Activated naive CD4-positive, alpha-beta T cell treated with anti-CD3 and anti-CD28 coated beads for 36 hours (primary cell): ENCODE measurements around the gene DBN1. TPM values are rescaled to one million over a fixed set of nuclear protein-coding genes. Genes with fewer than 3 reads are reported as not detected.

Source experiments
- CTCF ChIA-PET: fragments of 350-600 bp; sonication (Branson Sonifier 250); formaldehyde crosslinking; loops from one replicate; lab custom pipeline; 2021; ENCODE audit warnings: antibody characterized with exemption; lab: Charles Lee
- DNase-seq: peaks from one replicate; pipeline ENCODE4 v3.0.0-alpha.2; 2020
- H3K27ac Mint-ChIP-seq: one replicate; pipeline ENCODE4 v1.8.0; 2021; ENCODE audit warnings: mild to moderate bottlenecking, mixed read lengths
- H3K27me3 Mint-ChIP-seq: one replicate; pipeline ENCODE4 v1.8.0; 2021; ENCODE audit warnings: low read depth, mixed read lengths
- H3K36me3 Mint-ChIP-seq: one replicate; pipeline ENCODE4 v1.8.0; 2021; ENCODE audit warnings: low read depth, mixed read lengths
- H3K4me1 Mint-ChIP-seq: one replicate; pipeline ENCODE4 v1.8.0; 2021; ENCODE audit warnings: low read depth, mixed read lengths
- H3K4me3 Mint-ChIP-seq: one replicate; pipeline ENCODE4 v1.8.0; 2021; ENCODE audit warnings: mild to moderate bottlenecking, moderate library complexity, mixed read lengths
- H3K9me3 Mint-ChIP-seq: one replicate; pipeline ENCODE4 v1.8.0; 2021; ENCODE audit warnings: mixed read lengths
- intact Hi-C: fragments of 100-400 bp; cut with micrococcal nuclease; formaldehyde crosslinking; loops from one replicate; pipeline ENCODE4 v1.15.1; 2023
- total RNA-seq, 2 experiments: library from RNA; stranded (reverse); gene quantifications; one replicate each; pipeline ENCODE4 v1.2.3, GENCODE V29; 2021

Gene DBN1
- total RNA-seq, 2 experiments from 2014 or later: 20.8 to 22.4 TPM

- intact Hi-C loops: no loop called here
- H3K4me3 Mint-ChIP-seq: no peak overlapping the region
- H3K27me3 Mint-ChIP-seq: peaks cover 2% of the 10 kb centered on the region
- H3K9me3 Mint-ChIP-seq: no peaks in the 10 kb centered on the region
- CTCF ChIA-PET: interaction anchor here (1.7 to 2.9 kb wide), 3 partner anchors 18 to 165 kb away, joined by 4 to 10 read pairs (median 6); no protein-coding TSS in a partner anchor
- peaks cover 63% of the 10 kb centered on the region for H3K4me1 Mint-ChIP-seq
- no peak overlapping the region for H3K27ac Mint-ChIP-seq
- no peak for DNase-seq
- H3K36me3 Mint-ChIP-seq: peaks cover 5% of the 10 kb centered on the region
These were observed 1.6 kb upstream of the DBN1 start for GRCh38 chr5:177474846-177475562.

- H3K27ac Mint-ChIP-seq: no peak overlapping the region
- DNase-seq: no peak
- H3K4me3 Mint-ChIP-seq: peak overlapping the region; percentile 72
- peaks cover 54% of the 10 kb centered on the region for H3K4me1 Mint-ChIP-seq
- H3K36me3 Mint-ChIP-seq: peaks cover 3% of the 10 kb centered on the region
- H3K9me3 Mint-ChIP-seq: no peaks in the 10 kb centered on the region
- H3K27me3 Mint-ChIP-seq: peaks cover 2% of the 10 kb centered on the region
- intact Hi-C loops: no loop called here
- CTCF ChIA-PET: interaction anchor here (0.5 kb wide), 1 partner anchor 27 kb away, joined by 3 read pairs; no protein-coding TSS in a partner anchor
These were observed 605 bp upstream of the DBN1 start for GRCh38 chr5:177474002-177474476.

GRCh38 chr5:177472460-177473442 lies 683 bp downstream of the DBN1 start:
- Mint-ChIP-seq H3K4me1 (peaks cover 41% of the 10 kb centered on the region), H3K27me3 (peaks cover 2% of the 10 kb centered on the region), H3K36me3 (no peaks in the 10 kb centered on the region), H3K4me3 (peak overlapping the region; percentile 64), H3K9me3 (no peaks in the 10 kb centered on the region), H3K27ac (no peak overlapping the region)
- intact Hi-C loops: loop anchor here (1.0 kb wide), 1 partner anchor 25 kb away; the partner anchor contains the start of gene PDLIM7
- CTCF ChIA-PET: interaction anchor here (1.2 to 2.3 kb wide), 2 partner anchors 15 to 20 kb away, joined by 3 to 9 read pairs; no protein-coding TSS in a partner anchor
- peak; percentile 62 for DNase-seq

- no peaks in the 10 kb centered on the region for H3K36me3 Mint-ChIP-seq
- CTCF ChIA-PET: interaction anchor here (0.7 to 2.3 kb wide), 4 partner anchors 14 to 81 kb away, joined by 3 to 9 read pairs (median 4); no protein-coding TSS in a partner anchor
- no peak overlapping the region for H3K27ac Mint-ChIP-seq
- peaks cover 2% of the 10 kb centered on the region for H3K27me3 Mint-ChIP-seq
- intact Hi-C loops: no loop called here
- peaks cover 39% of the 10 kb centered on the region for H3K4me1 Mint-ChIP-seq
- peak overlapping the region; percentile 28 for H3K4me3 Mint-ChIP-seq
- no peak for DNase-seq
- H3K9me3 Mint-ChIP-seq: no peaks in the 10 kb centered on the region
These were observed 1.7 kb downstream of the DBN1 start for GRCh38 chr5:177471610-177472356.

- CTCF ChIA-PET: interaction anchor here (0.7 to 2.3 kb wide), 2 partner anchors 14 to 80 kb away, joined by 4 to 9 read pairs; no protein-coding TSS in a partner anchor
- intact Hi-C loops: no loop called here
- H3K27me3 Mint-ChIP-seq: peaks cover 2% of the 10 kb centered on the region
- H3K36me3 Mint-ChIP-seq: peaks cover 1% of the 10 kb centered on the region
- no peak for DNase-seq
- no peaks in the 10 kb centered on the region for H3K9me3 Mint-ChIP-seq
- H3K27ac Mint-ChIP-seq: no peak overlapping the region
- peaks cover 31% of the 10 kb centered on the region for H3K4me1 Mint-ChIP-seq
- no peak overlapping the region for H3K4me3 Mint-ChIP-seq
These were observed 2.5 kb downstream of the DBN1 start for GRCh38 chr5:177470759-177471536.

GRCh38 chr5:177469750-177470525 lies 3.5 kb downstream of the DBN1 start:
- H3K9me3 Mint-ChIP-seq: no peaks in the 10 kb centered on the region
- intact Hi-C loops: no loop called here
- CTCF ChIA-PET: interaction anchor here (0.9 kb wide), 1 partner anchor 15 kb away, joined by 4 read pairs; no protein-coding TSS in a partner anchor
- DNase-seq: no peak
- no peak overlapping the region for H3K27ac Mint-ChIP-seq
- peaks cover 21% of the 10 kb centered on the region for H3K4me1 Mint-ChIP-seq
- H3K36me3 Mint-ChIP-seq: peaks cover 2% of the 10 kb centered on the region
- peaks cover 2% of the 10 kb centered on the region for H3K27me3 Mint-ChIP-seq
- no peak overlapping the region for H3K4me3 Mint-ChIP-seq

GRCh38 chr5:177468685-177469628 lies 4.5 kb downstream of the DBN1 start:
- peaks cover 2% of the 10 kb centered on the region for H3K36me3 Mint-ChIP-seq
- intact Hi-C loops: no loop called here
- peaks cover under 1% of the 10 kb centered on the region for H3K27me3 Mint-ChIP-seq
- H3K9me3 Mint-ChIP-seq: no peaks in the 10 kb centered on the region
- CTCF ChIA-PET: interaction anchor here (0.9 kb wide), 1 partner anchor 14 kb away, joined by 4 read pairs; no protein-coding TSS in a partner anchor
- no peak overlapping the region for H3K4me3 Mint-ChIP-seq
- peaks cover 13% of the 10 kb centered on the region for H3K4me1 Mint-ChIP-seq
- no peak for DNase-seq
- no peak overlapping the region for H3K27ac Mint-ChIP-seq

GRCh38 chr5:177468329-177468684 lies 5.1 kb downstream of the DBN1 start:
- Mint-ChIP-seq H3K36me3 (peaks cover 2% of the 10 kb centered on the region), H3K27ac (no peak overlapping the region), H3K4me3 (no peak overlapping the region), H3K27me3 (no peaks in the 10 kb centered on the region), H3K9me3 (no peaks in the 10 kb centered on the region), H3K4me1 (peaks cover 11% of the 10 kb centered on the region)
- no peak for DNase-seq
- intact Hi-C loops: no loop called here
- CTCF ChIA-PET: no interaction called here

- peaks cover 14% of the 10 kb centered on the region for H3K4me1 Mint-ChIP-seq
- no peaks in the 10 kb centered on the region for H3K27me3 Mint-ChIP-seq
- H3K9me3 Mint-ChIP-seq: no peaks in the 10 kb centered on the region
- H3K27ac Mint-ChIP-seq: no peak overlapping the region
- CTCF ChIA-PET: no interaction called here
- H3K36me3 Mint-ChIP-seq: peaks cover 2% of the 10 kb centered on the region
- intact Hi-C loops: no loop called here
- H3K4me3 Mint-ChIP-seq: no peak overlapping the region
- DNase-seq: no peak
These were observed 6.0 kb downstream of the DBN1 start for GRCh38 chr5:177467436-177467835.

- Mint-ChIP-seq H3K27ac (no peak overlapping the region), H3K4me3 (no peak overlapping the region), H3K36me3 (peaks cover 2% of the 10 kb centered on the region), H3K4me1 (peaks cover 17% of the 10 kb centered on the region), H3K9me3 (no peaks in the 10 kb centered on the region), H3K27me3 (no peaks in the 10 kb centered on the region)
- CTCF ChIA-PET: interaction anchor here (1.8 kb wide), 1 partner anchor 76 kb away, joined by 6 read pairs; no protein-coding TSS in a partner anchor
- intact Hi-C loops: no loop called here
- no peak for DNase-seq
These were observed 6.6 kb downstream of the DBN1 start for GRCh38 chr5:177466861-177467260.
